OCI-LY7 (cell line): ENCODE data around the gene MAP3K20. TPM values are rescaled to one million over a fixed set of nuclear protein-coding genes. Genes with fewer than 3 reads are reported as not detected.
A peak's percentile ranks its signal among the peaks of the same experiment; 100 is the strongest.

Source experiments
- BruUV-seq: library from RNA; stranded (reverse); fragments of 400-500 nt; replicated peaks from 2 replicates; lab custom pipeline; 2021; lab: Mats Ljungman, UMichigan
- CTCF ChIA-PET: fragments of 300-600 bp; sonication (Branson Sonifier 250); formaldehyde crosslinking; loops from one replicate; lab custom pipeline; 2022; ENCODE audit warnings: antibody characterized with exemption; ENCODE audit not compliant: unreplicated experiment; lab: Charles Lee
- POLR2A ChIA-PET: fragments of 300-600 bp; sonication (Branson Sonifier 250); formaldehyde crosslinking; loops from one replicate; lab custom pipeline; 2022; ENCODE audit warnings: antibody characterized with exemption; lab: Charles Lee
- DNase-seq: peaks from one replicate; pipeline ENCODE4 v3.0.0-alpha.2; 2015; ENCODE audit warnings: low spot score
- H2AFZ ChIP-seq: fragments of 200-600 bp; sonication (generic), shearing (Covaris generic); 2 replicates; pipeline ENCODE4 v1.6.1; 2014; ENCODE audit warnings: mild to moderate bottlenecking, antibody characterized with exemption, low read length, moderate library complexity
- H3K27ac ChIP-seq: fragments of 200-600 bp; sonication (generic); 2 replicates; pipeline ENCODE4 v1.5.1; 2014; ENCODE audit warnings: mixed run types, low read depth, mild to moderate bottlenecking, moderate library complexity, low read length, inconsistent platforms; ENCODE audit not compliant: poor library complexity, severe bottlenecking
- H3K36me3 ChIP-seq: fragments of 200-600 bp; sonication (generic); 2 replicates; pipeline ENCODE4 v1.6.1; 2014; ENCODE audit warnings: mild to moderate bottlenecking, antibody characterized with exemption, low read length, moderate library complexity, mixed read lengths; ENCODE audit not compliant: insufficient read depth
- H3K4me1 ChIP-seq: fragments of 200-600 bp; sonication (generic); 2 replicates; pipeline ENCODE4 v1.5.1; 2014; ENCODE audit warnings: mild to moderate bottlenecking, low read length; ENCODE audit not compliant: insufficient read depth, poor library complexity, severe bottlenecking
- H3K4me2 ChIP-seq: fragments of 200-600 bp; sonication (generic); 2 replicates; pipeline ENCODE4 v1.6.1; 2014; ENCODE audit warnings: mild to moderate bottlenecking, low read length
- H3K4me3 ChIP-seq: fragments of 200-600 bp; sonication (generic); 2 replicates; pipeline ENCODE4 v1.5.1; 2014; ENCODE audit warnings: mild to moderate bottlenecking, low read depth, low read length; ENCODE audit not compliant: poor library complexity, severe bottlenecking
- H3K79me2 ChIP-seq: fragments of 200-600 bp; sonication (generic); 2 replicates; pipeline ENCODE4 v1.6.1; 2016; ENCODE audit warnings: low read depth, mild to moderate bottlenecking, low read length, moderate library complexity, mixed read lengths; ENCODE audit not compliant: insufficient read depth
- H3K9me2 ChIP-seq: fragments of 200-600 bp; sonication (generic); 2 replicates; pipeline ENCODE4 v1.6.1; 2016; ENCODE audit warnings: mild to moderate bottlenecking, low read length, mixed read lengths; ENCODE audit not compliant: insufficient read depth
- H3K9me3 ChIP-seq: fragments of 200-600 bp; sonication (generic); 2 replicates; pipeline ENCODE4 v1.6.1; 2014; ENCODE audit warnings: mild to moderate bottlenecking, mixed run types, low read length, mixed read lengths
- H4K20me1 ChIP-seq: fragments of 200-600 bp; sonication (generic); 2 replicates; pipeline ENCODE4 v1.6.1; 2014; ENCODE audit warnings: mild to moderate bottlenecking, antibody characterized with exemption, low read length, moderate library complexity, mixed read lengths; ENCODE audit not compliant: insufficient read depth
- CTCF ChIP-seq: fragments of 200-600 bp; sonication (generic); conservative IDR thresholded peaks from 2 replicates; pipeline ENCODE4 v1.5.1; 2014; ENCODE audit warnings: mild to moderate bottlenecking, antibody characterized with exemption, low read length, moderate library complexity, mixed read lengths
- EZH2phosphoT487 ChIP-seq: fragments of 200-600 bp; sonication (generic); IDR thresholded peaks from 2 replicates; pipeline ENCODE4 v1.6.1; 2018; ENCODE audit warnings: low read depth, borderline replicate concordance, mild to moderate bottlenecking, mixed run types, antibody characterized with exemption, low read length, moderate library complexity, mixed read lengths
- intact Hi-C: fragments of 100-400 bp; cut with micrococcal nuclease; formaldehyde crosslinking; loops from one replicate; pipeline ENCODE4 v1.10.0; 2022; ENCODE audit not compliant: unreplicated experiment
- total RNA-seq, 2 experiments: library from RNA; depleted of rRNA in 1 of 2; stranded (reverse); fragments of >200 nt in 1 of 2; shearing (Covaris generic) in 1 of 2; gene quantifications; 2 replicates each; pipeline ENCODE4 v1.2.3, GENCODE V29; 2014 to 2022

The MAP3K20 gene
- total RNA-seq, 2 experiments from 2014 or later = 8.2 to 17.9 TPM

DNA sequence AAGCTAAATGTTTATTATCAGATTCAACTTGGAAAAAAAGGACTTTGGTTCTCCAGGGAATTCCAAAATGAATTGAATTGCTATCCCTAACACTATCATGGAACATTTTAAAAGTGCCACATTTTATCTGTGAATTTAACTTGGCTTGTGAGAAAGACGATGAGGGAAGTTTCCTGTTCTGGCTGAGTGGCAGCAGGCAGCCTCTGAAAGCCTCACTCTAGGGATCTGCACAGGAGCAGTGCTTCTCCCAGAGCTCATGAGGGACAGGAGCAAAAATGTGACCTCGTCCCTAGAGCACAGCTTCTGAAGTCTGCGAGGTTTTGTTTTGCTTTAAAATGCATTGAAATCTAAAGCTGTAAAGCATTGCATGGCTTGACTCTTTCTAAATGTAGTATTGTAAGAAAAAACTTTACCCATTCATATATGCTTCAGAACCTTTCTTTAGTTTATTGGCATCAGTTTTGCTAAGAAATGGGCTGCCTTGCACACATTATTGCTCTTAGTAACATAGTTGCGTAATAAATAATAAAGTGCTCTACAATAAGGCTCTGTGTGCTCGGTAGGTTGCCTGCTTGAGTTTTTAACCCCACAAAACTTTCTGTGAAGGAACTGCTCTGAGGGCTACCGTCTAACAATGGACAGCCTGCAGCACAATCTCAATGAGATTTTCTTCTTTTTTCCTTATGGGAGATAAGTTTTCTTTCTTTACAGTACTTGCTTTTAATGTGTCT lies 142.8 kb downstream of the MAP3K20 start:
- H3K4me2 ChIP-seq = no peak overlapping the region
- H3K4me3 ChIP-seq = no peak overlapping the region
- no peaks in the 10 kb centered on the region for H4K20me1 ChIP-seq
- no peak overlapping the region for H2AFZ ChIP-seq
- CTCF ChIA-PET = no interaction called here
- DNase-seq = no peak
- H3K36me3 ChIP-seq = no peaks in the 10 kb centered on the region
- no peak overlapping the region for H3K27ac ChIP-seq
- no TSS peak for BruUV-seq
- H3K79me2 ChIP-seq = no peaks in the 10 kb centered on the region
- no peaks in the 10 kb centered on the region for H3K9me2 ChIP-seq
- POLR2A ChIA-PET = interaction anchor here (0.9 to 1.7 kb wide), 5 partner anchors 11 to 191 kb away, joined by 3 to 5 read pairs (median 4); no protein-coding TSS in a partner anchor
- H3K9me3 ChIP-seq = no peaks in the 10 kb centered on the region
- H3K4me1 ChIP-seq = no peaks in the 10 kb centered on the region
- intact Hi-C loops = loop anchor here (5.0 kb wide), 1 partner anchor 134 kb away; the partner anchor contains the start of gene CDCA7
- TF ChIP-seq CTCF (no peak), EZH2phosphoT487 (no peak)

- ChIA-PET CTCF (no interaction called here), POLR2A (interaction anchor here (0.5 kb wide), 1 partner anchor 1639 kb away, joined by 3 read pairs; no protein-coding TSS in a partner anchor)
- Histone ChIP-seq H3K79me2 (no peaks in the 10 kb centered on the region), H4K20me1 (no peaks in the 10 kb centered on the region), H3K9me2 (no peaks in the 10 kb centered on the region), H3K9me3 (no peaks in the 10 kb centered on the region), H2AFZ (no peak overlapping the region), H3K4me2 (no peak overlapping the region), H3K36me3 (no peaks in the 10 kb centered on the region), H3K27ac (no peak overlapping the region), H3K4me3 (no peak overlapping the region), H3K4me1 (no peaks in the 10 kb centered on the region)
- no peak for DNase-seq
- intact Hi-C loops = no loop called here
- no peak for TF ChIP-seq EZH2phosphoT487
- no peak for TF ChIP-seq CTCF
- BruUV-seq = TSS peak; percentile 37
Observed at GRCh38 chr2:173221132-173221695, 145.6 kb downstream of the MAP3K20 start.
